ENCODE measurements around the gene PLPP3. TPM values are rescaled to one million over a fixed set of nuclear protein-coding genes. Genes with fewer than 3 reads are reported as not detected.

The PLPP3 gene
- total RNA-seq, 1 donor from 2014 or later: 4.9 TPM

- no peaks in the 10 kb centered on the region for H3K27me3 ChIP-seq (ENCODE audit: control insufficient read depth, insufficient read depth, low read length)
- no peak for TF ChIP-seq CTCF (IDR thresholded peaks at IDR 0.05; ENCODE audit: insufficient read depth, low read length, poor library complexity, severe bottlenecking)
- H3K4me3 ChIP-seq (ENCODE audit: low read depth, low read length): no peak overlapping the region
- DNase-seq (ENCODE audit: low read depth): no peak
- no peaks in the 10 kb centered on the region for H3K36me3 ChIP-seq (ENCODE audit: control insufficient read depth, insufficient read depth, low read length)
These were observed 112.8 kb downstream of the PLPP3 start for GRCh38 chr1:56466538-56466937.

GRCh38 chr1:56464294-56464693, 115.1 kb downstream of the PLPP3 start:
- Histone ChIP-seq H3K4me3 (ENCODE audit: low read depth, low read length) (no peak overlapping the region), H3K36me3 (ENCODE audit: control insufficient read depth, insufficient read depth, low read length) (no peaks in the 10 kb centered on the region), H3K27me3 (ENCODE audit: control insufficient read depth, insufficient read depth, low read length) (no peaks in the 10 kb centered on the region)
- no peak for TF ChIP-seq CTCF (IDR thresholded peaks at IDR 0.05; ENCODE audit: insufficient read depth, low read length, poor library complexity, severe bottlenecking)
- no peak for DNase-seq (ENCODE audit: low read depth)

GRCh38 chr1:56463376-56463775, 116.0 kb downstream of the PLPP3 start:
- Histone ChIP-seq H3K36me3 (ENCODE audit: control insufficient read depth, insufficient read depth, low read length) (no peaks in the 10 kb centered on the region), H3K27me3 (ENCODE audit: control insufficient read depth, insufficient read depth, low read length) (no peaks in the 10 kb centered on the region), H3K4me3 (ENCODE audit: low read depth, low read length) (no peak overlapping the region)
- no peak for TF ChIP-seq CTCF (IDR thresholded peaks at IDR 0.05; ENCODE audit: insufficient read depth, low read length, poor library complexity, severe bottlenecking)
- DNase-seq (ENCODE audit: low read depth): no peak

GRCh38 chr1:56462209-56462608, 117.2 kb downstream of the PLPP3 start:
- DNase-seq (ENCODE audit: low read depth): no peak
- no peak for TF ChIP-seq CTCF (IDR thresholded peaks at IDR 0.05; ENCODE audit: insufficient read depth, low read length, poor library complexity, severe bottlenecking)
- Histone ChIP-seq H3K27me3 (ENCODE audit: control insufficient read depth, insufficient read depth, low read length) (no peaks in the 10 kb centered on the region), H3K4me3 (ENCODE audit: low read depth, low read length) (no peak overlapping the region), H3K36me3 (ENCODE audit: control insufficient read depth, insufficient read depth, low read length) (no peaks in the 10 kb centered on the region)

GRCh38 chr1:56461158-56462127, 117.9 kb downstream of the PLPP3 start:
- H3K27me3 ChIP-seq (ENCODE audit: control insufficient read depth, insufficient read depth, low read length): no peaks in the 10 kb centered on the region
- H3K4me3 ChIP-seq (ENCODE audit: low read depth, low read length): no peak overlapping the region
- no peak for DNase-seq (ENCODE audit: low read depth)
- H3K36me3 ChIP-seq (ENCODE audit: control insufficient read depth, insufficient read depth, low read length): no peaks in the 10 kb centered on the region
- no peak for TF ChIP-seq CTCF (IDR thresholded peaks at IDR 0.05; ENCODE audit: insufficient read depth, low read length, poor library complexity, severe bottlenecking)
